HFFc6 (cell line): Measurements from ENCODE around the gene BAAT. TPM values are rescaled to one million over a fixed set of nuclear protein-coding genes. Genes with fewer than 3 reads are reported as not detected.

Experiments
- DNase-seq: peaks from one replicate; pipeline ENCODE4 v3.0.0-alpha.2; 2018
- H3K27ac Mint-ChIP-seq: 2 replicates; pipeline ENCODE4 v1.8.0; 2020; ENCODE audit warnings: mild to moderate bottlenecking, mixed read lengths
- H3K27me3 Mint-ChIP-seq: 2 replicates; pipeline ENCODE4 v1.8.0; 2021; ENCODE audit warnings: mild to moderate bottlenecking, moderate library complexity, mixed read lengths; ENCODE audit not compliant: insufficient read depth
- H3K36me3 Mint-ChIP-seq: 2 replicates; pipeline ENCODE4 v1.8.0; 2021; ENCODE audit warnings: low read depth, mixed read lengths
- H3K4me1 Mint-ChIP-seq: 2 replicates; pipeline ENCODE4 v1.8.0; 2020; ENCODE audit warnings: low read depth, mixed read lengths
- H3K4me3 Mint-ChIP-seq: 2 replicates; pipeline ENCODE4 v1.8.0; 2020; ENCODE audit warnings: mild to moderate bottlenecking, moderate library complexity, mixed read lengths
- H3K9me3 Mint-ChIP-seq: 2 replicates; pipeline ENCODE4 v1.8.0; 2020; ENCODE audit warnings: mild to moderate bottlenecking, mixed read lengths
- total RNA-seq, 6 experiments: library from RNA; stranded (reverse); fragmentation: NEBNext Ultra II Directional; extraction: Animal tissue kit (Norgen Biotek cat#: 25700); gene quantifications; 2 replicates in 1 of 6; 3 replicates in 5 of 6; pipeline ENCODE4 v1.2.3, GENCODE V29; 2021
- TF ChIP-seq, protein P1 (sequence below): fragments of 200-600 bp; sonication (generic); IDR thresholded peaks from 2 replicates; pipeline ENCODE4 v1.5.0; 2021; ENCODE audit warnings: antibody characterized with exemption, mild to moderate bottlenecking

The BAAT gene
- total RNA-seq, 6 experiments from 2014 or later = 0.08 TPM; not detected in 5

DNA sequence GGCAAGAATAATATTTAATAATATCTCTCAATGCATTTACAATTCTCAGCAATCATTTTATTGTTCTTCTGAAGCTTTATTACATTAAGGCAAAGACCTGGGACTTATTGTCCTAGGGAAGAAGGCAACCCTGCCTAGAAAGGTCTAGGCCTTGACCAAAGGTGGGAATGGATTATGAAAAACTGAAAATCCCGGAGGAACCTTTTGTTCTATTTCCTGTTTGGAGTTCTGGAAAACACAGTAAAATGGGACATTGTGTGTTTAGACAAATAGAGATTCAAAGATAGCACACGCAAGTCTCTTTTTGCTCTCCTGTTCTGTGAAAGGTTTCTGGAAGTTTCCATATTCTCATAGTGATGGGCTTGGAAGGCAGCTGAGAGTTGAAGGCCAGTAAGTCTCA, 31.1 kb downstream of the BAAT start:
- Mint-ChIP-seq H3K4me1 (no peaks in the 10 kb centered on the region), H3K9me3 (no peaks in the 10 kb centered on the region)

DNA sequence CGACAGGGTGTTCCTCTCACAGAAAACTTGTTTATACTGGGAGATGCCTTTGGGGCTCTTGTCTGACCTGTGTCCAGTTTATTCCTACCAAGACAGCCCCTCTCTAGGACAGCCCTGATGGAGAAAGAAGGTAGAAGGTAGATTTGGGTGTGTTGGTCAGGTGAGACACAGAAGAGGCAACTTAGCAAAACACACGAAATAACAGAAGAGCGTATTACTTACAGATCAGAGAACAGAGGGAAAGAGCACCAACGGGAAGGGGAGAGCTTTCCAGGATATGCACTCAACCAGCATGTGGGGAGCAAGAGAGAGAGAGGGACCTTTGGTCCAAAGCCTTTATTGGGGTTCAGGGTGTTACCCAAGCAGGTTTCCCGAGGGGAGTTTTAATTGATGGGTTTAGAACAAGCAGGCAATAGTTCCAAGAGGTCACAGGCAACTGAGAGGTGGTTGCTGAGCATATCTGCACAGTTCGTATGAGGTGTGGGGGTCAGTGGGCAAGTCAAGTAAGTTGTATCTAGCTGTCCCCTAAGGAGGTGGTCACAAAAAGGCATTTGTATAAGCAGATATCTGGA, 31.8 kb downstream of the BAAT start:
- Mint-ChIP-seq H3K9me3 (no peaks in the 10 kb centered on the region), H3K4me3 (no peak overlapping the region), H3K27me3 (peaks cover 2% of the 10 kb centered on the region; the same call in 1 of the 2 replicates), H3K4me1 (no peaks in the 10 kb centered on the region), H3K27ac (no peak overlapping the region), H3K36me3 (no peaks in the 10 kb centered on the region)
- DNase-seq = no peak
- TF ChIP-seq, protein P1, sequence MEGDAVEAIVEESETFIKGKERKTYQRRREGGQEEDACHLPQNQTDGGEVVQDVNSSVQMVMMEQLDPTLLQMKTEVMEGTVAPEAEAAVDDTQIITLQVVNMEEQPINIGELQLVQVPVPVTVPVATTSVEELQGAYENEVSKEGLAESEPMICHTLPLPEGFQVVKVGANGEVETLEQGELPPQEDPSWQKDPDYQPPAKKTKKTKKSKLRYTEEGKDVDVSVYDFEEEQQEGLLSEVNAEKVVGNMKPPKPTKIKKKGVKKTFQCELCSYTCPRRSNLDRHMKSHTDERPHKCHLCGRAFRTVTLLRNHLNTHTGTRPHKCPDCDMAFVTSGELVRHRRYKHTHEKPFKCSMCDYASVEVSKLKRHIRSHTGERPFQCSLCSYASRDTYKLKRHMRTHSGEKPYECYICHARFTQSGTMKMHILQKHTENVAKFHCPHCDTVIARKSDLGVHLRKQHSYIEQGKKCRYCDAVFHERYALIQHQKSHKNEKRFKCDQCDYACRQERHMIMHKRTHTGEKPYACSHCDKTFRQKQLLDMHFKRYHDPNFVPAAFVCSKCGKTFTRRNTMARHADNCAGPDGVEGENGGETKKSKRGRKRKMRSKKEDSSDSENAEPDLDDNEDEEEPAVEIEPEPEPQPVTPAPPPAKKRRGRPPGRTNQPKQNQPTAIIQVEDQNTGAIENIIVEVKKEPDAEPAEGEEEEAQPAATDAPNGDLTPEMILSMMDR = no peak

More for the DNA sequence above, 31.1 kb downstream of the BAAT start:
- no peak for DNase-seq
- H3K36me3 Mint-ChIP-seq = no peaks in the 10 kb centered on the region
- H3K27me3 Mint-ChIP-seq = no peaks in the 10 kb centered on the region
- no peak overlapping the region for H3K27ac Mint-ChIP-seq
- no peak overlapping the region for H3K4me3 Mint-ChIP-seq
- TF ChIP-seq, protein P1 = no peak

DNA sequence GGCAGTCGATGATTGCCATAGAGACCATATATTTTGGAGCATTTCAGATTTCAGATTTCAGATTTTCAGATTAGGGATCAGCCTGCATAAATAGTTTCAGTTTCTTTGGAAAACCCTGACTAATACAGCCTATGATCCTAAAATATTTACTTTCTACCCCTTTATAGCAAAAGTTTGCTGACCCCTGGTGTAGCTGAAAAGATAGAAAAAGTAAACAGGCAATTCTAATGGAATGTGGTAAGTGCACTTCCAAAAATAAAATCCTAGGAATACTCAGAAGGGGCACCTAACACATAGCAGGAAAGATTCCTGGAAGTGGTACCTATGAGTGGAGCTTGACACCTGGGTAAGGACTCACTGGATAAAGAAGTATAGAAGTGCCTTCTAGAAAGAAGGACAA, 34.5 kb downstream of the BAAT start:
- Mint-ChIP-seq H3K27ac (no peak overlapping the region), H3K27me3 (peaks cover 5% of the 10 kb centered on the region; the same call in 1 of the 2 replicates), H3K36me3 (no peaks in the 10 kb centered on the region), H3K9me3 (no peaks in the 10 kb centered on the region), H3K4me1 (no peaks in the 10 kb centered on the region), H3K4me3 (no peak overlapping the region)
- TF ChIP-seq, protein P1 = no peak
- DNase-seq = no peak

DNA sequence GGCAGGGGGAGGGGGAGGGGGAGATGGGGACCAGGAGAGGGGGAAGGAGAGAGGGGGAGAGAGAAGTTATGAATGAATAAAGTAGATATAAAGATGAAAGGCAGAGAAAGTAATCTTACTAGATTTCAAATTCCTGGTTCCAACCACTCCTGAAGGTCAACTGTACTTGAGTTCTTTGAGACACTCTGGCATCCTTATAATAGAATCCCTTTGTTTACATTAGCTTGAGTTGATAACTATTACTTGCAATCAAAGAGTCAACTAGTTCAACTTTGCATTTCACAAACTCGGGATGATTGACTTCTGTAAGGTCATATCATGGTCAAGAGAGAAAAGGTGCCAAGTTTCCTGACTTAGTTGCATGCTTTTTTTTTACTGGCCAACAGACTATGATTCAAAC, 42.2 kb downstream of the BAAT start:
- Mint-ChIP-seq H3K9me3 (no peaks in the 10 kb centered on the region; the same call in 1 of the 2 replicates), H3K36me3 (no peaks in the 10 kb centered on the region), H3K27ac (no peak overlapping the region), H3K27me3 (peaks cover 5% of the 10 kb centered on the region; the same call in 1 of the 2 replicates), H3K4me1 (no peaks in the 10 kb centered on the region), H3K4me3 (no peak overlapping the region)
- no peak for DNase-seq
- TF ChIP-seq, protein P1 = no peak

DNA sequence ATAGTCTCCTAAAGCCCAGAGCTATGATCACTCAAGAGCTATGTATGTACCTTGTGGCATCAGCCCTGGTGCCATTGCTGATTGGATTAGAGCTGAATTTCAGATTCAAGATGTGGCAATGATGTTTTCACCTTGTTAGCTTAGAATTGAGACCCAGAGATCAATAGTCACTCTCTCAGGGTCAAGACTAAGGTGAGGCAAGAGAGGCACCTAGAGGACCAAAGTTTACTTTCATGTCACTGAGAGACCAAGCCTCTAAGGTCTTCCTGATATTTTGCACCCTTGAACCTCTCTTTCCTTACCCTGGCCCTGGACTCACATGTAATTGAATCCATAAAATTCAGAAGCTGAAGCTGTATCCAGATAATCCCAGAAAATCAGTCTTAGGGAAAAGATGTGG, 42.8 kb downstream of the BAAT start:
- Mint-ChIP-seq H3K4me1 (no peaks in the 10 kb centered on the region), H3K27ac (no peak overlapping the region), H3K27me3 (0 out of 2 replicates have a peak, but pooled peaks cover 4% of the 10 kb centered on the region), H3K36me3 (no peaks in the 10 kb centered on the region), H3K4me3 (no peak overlapping the region), H3K9me3 (no peaks in the 10 kb centered on the region; the same call in 1 of the 2 replicates)
- TF ChIP-seq, protein P1 = no peak
- DNase-seq = no peak
